HepG2 (cell line): Measurements from ENCODE around the gene SLC25A33. TPM values are rescaled to one million over a fixed set of nuclear protein-coding genes. Genes with fewer than 3 reads are reported as not detected.

Experiments used
- HCFC1 ChIP-seq: fragments of 150-350 bp; IDR thresholded peaks from 2 replicates; pipeline ENCODE4 v1.6.1; 2014; ENCODE audit warnings: low read depth, low read length
- TCF7 ChIP-seq: sonication (generic); IDR thresholded peaks from 2 replicates; pipeline ENCODE4 v1.6.1; 2016; ENCODE audit warnings: antibody characterized with exemption, low read depth
- XBP1 ChIP-seq: sonication (generic); formaldehyde crosslinking; IDR thresholded peaks from 2 replicates; pipeline ENCODE4 v1.5.0; 2020; ENCODE audit warnings: missing genetic modification reagents
- ZFAT ChIP-seq: sonication (generic); formaldehyde crosslinking; conservative IDR thresholded peaks from 2 replicates; pipeline ENCODE4 v1.8.1; 2023; ENCODE audit warnings: missing genetic modification reagents, inconsistent platforms
- ZNF10 ChIP-seq: sonication (generic); formaldehyde crosslinking; IDR thresholded peaks from 2 replicates; pipeline ENCODE4 v1.4.0; 2020; ENCODE audit warnings: mild to moderate bottlenecking, low read depth, missing genetic modification reagents, borderline replicate concordance
- ZNF382 ChIP-seq: sonication (generic); formaldehyde crosslinking; IDR thresholded peaks from 2 replicates; pipeline ENCODE4 v1.5.0; 2020; ENCODE audit warnings: missing genetic modification reagents, mild to moderate bottlenecking, borderline replicate concordance
- ZNF484 ChIP-seq: sonication (generic); formaldehyde crosslinking; IDR thresholded peaks from 2 replicates; pipeline ENCODE4 v1.5.1; 2020; ENCODE audit warnings: mild to moderate bottlenecking, low read depth, missing genetic modification reagents, borderline replicate concordance
- ZNF720 ChIP-seq: sonication (generic); formaldehyde crosslinking; IDR thresholded peaks from 2 replicates; pipeline ENCODE4 v1.4.0; 2020; ENCODE audit warnings: missing genetic modification reagents
- polyA plus RNA-seq, 8 experiments: library from polyadenylated mRNA; depleted of rRNA in 3 of 8; stranded (reverse) in 7 of 8; unstranded in 1 of 8; fragments of >200 nt; fragmentation: Illumina TruSeq in 4 of 8; extraction: Trizol in 4 of 8; gene quantifications; 2 replicates each; pipeline versions ENCODE4 v1.2.1 to v1.2.3, GENCODE V29; 2011 to 2016; ENCODE audit warnings: low read depth in 4 of 8, missing spikeins in 1 of 8, mixed read lengths in 1 of 8; ENCODE audit not compliant: insufficient read depth in 1 of 8
- total RNA-seq, 5 experiments: library from RNA; depleted of rRNA; stranded (reverse); fragments of >200 nt; fragmentation: Illumina TruSeq; extraction: Trizol; gene quantifications; 2 replicates each; pipeline ENCODE4 v1.2.3, GENCODE V29; 2016; ENCODE audit warnings: low read depth in 1 of 5
- TF ChIP-seq, protein P1 (sequence below): sonication (generic); formaldehyde crosslinking; IDR thresholded peaks from 2 replicates; pipeline ENCODE4 v1.4.0; 2020; ENCODE audit warnings: missing genetic modification reagents
- TF ChIP-seq, protein P2 (sequence below): sonication (generic); formaldehyde crosslinking; IDR thresholded peaks from 2 replicates; pipeline ENCODE4 v1.4.0; 2020; ENCODE audit warnings: missing genetic modification reagents, borderline replicate concordance
- TF ChIP-seq, protein P3 (sequence below): sonication (generic); formaldehyde crosslinking; IDR thresholded peaks from 2 replicates; pipeline ENCODE4 v1.4.0; 2020; ENCODE audit warnings: missing genetic modification reagents
- TF ChIP-seq, protein P4 (sequence below): sonication (generic); formaldehyde crosslinking; IDR thresholded peaks from 2 replicates; pipeline ENCODE4 v1.8.1; 2023; ENCODE audit warnings: mild to moderate bottlenecking, moderate library complexity, missing genetic modification reagents
- TF ChIP-seq, protein P5 (sequence below), 2 experiments: sonication (generic) in 1 of 2; formaldehyde crosslinking in 1 of 2; IDR thresholded peaks; 2 replicates each; pipeline versions ENCODE4 v1.4.0 to v1.6.1; 2018 to 2020; ENCODE audit warnings: missing genetic modification reagents in 2 of 2, borderline replicate concordance in 1 of 2, low read depth in 1 of 2, mild to moderate bottlenecking in 1 of 2, missing biosample characterization in 1 of 2

Gene SLC25A33
- total and polyA plus RNA-seq, 2 of the 13 experiments (the other 11 are each of a cell fraction or from before 2014, with no cell fraction given), result 15.4 to 50.3 TPM

DNA sequence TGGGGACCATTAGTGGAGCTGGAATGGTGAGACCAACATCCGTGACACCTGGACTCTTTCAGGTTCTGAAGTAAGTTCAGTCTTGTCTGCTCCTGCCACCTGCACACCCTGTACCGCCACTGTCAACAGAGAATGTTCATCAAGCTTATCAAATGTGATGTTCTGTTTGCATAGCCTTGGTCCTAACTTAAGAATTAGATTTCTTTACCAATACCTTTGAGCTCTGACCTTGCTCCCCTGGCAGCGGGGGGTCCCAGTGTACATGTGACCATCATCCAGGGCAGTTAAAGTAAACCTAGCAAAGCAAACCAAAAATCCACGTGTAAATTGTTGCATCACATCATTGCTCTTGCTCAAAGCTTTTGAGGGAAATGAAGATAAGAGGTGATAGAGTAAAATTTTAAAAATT lies 14.5 kb downstream of the SLC25A33 start (continued):
- TF ChIP-seq, protein P1, sequence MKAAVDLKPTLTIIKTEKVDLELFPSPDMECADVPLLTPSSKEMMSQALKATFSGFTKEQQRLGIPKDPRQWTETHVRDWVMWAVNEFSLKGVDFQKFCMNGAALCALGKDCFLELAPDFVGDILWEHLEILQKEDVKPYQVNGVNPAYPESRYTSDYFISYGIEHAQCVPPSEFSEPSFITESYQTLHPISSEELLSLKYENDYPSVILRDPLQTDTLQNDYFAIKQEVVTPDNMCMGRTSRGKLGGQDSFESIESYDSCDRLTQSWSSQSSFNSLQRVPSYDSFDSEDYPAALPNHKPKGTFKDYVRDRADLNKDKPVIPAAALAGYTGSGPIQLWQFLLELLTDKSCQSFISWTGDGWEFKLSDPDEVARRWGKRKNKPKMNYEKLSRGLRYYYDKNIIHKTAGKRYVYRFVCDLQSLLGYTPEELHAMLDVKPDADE (CRISPR knock-in tag), result no peak
- TF ChIP-seq, protein P2, sequence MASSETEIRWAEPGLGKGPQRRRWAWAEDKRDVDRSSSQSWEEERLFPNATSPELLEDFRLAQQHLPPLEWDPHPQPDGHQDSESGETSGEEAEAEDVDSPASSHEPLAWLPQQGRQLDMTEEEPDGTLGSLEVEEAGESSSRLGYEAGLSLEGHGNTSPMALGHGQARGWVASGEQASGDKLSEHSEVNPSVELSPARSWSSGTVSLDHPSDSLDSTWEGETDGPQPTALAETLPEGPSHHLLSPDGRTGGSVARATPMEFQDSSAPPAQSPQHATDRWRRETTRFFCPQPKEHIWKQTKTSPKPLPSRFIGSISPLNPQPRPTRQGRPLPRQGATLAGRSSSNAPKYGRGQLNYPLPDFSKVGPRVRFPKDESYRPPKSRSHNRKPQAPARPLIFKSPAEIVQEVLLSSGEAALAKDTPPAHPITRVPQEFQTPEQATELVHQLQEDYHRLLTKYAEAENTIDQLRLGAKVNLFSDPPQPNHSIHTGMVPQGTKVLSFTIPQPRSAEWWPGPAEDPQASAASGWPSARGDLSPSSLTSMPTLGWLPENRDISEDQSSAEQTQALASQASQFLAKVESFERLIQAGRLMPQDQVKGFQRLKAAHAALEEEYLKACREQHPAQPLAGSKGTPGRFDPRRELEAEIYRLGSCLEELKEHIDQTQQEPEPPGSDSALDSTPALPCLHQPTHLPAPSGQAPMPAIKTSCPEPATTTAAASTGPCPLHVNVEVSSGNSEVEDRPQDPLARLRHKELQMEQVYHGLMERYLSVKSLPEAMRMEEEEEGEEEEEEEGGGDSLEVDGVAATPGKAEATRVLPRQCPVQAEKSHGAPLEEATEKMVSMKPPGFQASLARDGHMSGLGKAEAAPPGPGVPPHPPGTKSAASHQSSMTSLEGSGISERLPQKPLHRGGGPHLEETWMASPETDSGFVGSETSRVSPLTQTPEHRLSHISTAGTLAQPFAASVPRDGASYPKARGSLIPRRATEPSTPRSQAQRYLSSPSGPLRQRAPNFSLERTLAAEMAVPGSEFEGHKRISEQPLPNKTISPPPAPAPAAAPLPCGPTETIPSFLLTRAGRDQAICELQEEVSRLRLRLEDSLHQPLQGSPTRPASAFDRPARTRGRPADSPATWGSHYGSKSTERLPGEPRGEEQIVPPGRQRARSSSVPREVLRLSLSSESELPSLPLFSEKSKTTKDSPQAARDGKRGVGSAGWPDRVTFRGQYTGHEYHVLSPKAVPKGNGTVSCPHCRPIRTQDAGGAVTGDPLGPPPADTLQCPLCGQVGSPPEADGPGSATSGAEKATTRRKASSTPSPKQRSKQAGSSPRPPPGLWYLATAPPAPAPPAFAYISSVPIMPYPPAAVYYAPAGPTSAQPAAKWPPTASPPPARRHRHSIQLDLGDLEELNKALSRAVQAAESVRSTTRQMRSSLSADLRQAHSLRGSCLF (CRISPR knock-in tag), result no peak
- TF ChIP-seq ZNF10 (CRISPR knock-in tag) (no peak), TCF7 (peak; percentile 95), ZNF382 (CRISPR knock-in tag) (no peak), ZFAT (CRISPR knock-in tag) (no peak), ZNF484 (no peak), XBP1 (peak; percentile 28; the same call in 1 of the 2 replicates), HCFC1 (no peak), ZNF720 (CRISPR knock-in tag) (no peak)
- TF ChIP-seq, protein P3, sequence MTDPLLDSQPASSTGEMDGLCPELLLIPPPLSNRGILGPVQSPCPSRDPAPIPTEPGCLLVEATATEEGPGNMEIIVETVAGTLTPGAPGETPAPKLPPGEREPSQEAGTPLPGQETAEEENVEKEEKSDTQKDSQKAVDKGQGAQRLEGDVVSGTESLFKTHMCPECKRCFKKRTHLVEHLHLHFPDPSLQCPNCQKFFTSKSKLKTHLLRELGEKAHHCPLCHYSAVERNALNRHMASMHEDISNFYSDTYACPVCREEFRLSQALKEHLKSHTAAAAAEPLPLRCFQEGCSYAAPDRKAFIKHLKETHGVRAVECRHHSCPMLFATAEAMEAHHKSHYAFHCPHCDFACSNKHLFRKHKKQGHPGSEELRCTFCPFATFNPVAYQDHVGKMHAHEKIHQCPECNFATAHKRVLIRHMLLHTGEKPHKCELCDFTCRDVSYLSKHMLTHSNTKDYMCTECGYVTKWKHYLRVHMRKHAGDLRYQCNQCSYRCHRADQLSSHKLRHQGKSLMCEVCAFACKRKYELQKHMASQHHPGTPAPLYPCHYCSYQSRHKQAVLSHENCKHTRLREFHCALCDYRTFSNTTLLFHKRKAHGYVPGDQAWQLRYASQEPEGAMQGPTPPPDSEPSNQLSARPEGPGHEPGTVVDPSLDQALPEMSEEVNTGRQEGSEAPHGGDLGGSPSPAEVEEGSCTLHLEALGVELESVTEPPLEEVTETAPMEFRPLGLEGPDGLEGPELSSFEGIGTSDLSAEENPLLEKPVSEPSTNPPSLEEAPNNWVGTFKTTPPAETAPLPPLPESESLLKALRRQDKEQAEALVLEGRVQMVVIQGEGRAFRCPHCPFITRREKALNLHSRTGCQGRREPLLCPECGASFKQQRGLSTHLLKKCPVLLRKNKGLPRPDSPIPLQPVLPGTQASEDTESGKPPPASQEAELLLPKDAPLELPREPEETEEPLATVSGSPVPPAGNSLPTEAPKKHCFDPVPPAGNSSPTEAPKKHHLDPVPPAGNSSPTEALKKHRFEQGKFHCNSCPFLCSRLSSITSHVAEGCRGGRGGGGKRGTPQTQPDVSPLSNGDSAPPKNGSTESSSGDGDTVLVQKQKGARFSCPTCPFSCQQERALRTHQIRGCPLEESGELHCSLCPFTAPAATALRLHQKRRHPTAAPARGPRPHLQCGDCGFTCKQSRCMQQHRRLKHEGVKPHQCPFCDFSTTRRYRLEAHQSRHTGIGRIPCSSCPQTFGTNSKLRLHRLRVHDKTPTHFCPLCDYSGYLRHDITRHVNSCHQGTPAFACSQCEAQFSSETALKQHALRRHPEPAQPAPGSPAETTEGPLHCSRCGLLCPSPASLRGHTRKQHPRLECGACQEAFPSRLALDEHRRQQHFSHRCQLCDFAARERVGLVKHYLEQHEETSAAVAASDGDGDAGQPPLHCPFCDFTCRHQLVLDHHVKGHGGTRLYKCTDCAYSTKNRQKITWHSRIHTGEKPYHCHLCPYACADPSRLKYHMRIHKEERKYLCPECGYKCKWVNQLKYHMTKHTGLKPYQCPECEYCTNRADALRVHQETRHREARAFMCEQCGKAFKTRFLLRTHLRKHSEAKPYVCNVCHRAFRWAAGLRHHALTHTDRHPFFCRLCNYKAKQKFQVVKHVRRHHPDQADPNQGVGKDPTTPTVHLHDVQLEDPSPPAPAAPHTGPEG (CRISPR knock-in tag), result no peak
- TF ChIP-seq, protein P4, sequence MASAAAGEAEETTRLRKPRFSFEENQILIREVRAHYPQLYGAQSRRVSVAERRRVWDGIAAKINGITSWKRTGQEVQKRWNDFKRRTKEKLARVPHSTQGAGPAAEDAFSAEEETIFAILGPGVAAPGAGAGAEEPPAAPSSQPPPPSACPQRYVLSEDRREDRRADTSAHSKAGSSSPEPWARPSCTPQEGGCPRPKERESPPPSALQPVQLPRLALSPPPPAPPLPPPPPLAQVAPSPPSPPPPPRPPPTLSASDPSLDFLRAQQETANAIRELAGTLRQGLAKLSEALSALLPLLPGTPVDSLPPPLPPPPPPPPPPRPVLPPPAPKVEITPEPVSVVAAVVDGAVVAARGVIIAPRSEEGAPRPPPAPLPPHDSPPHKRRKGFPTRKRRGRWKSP (CRISPR knock-in tag), result no peak; the same call in 1 of the 2 replicates
- TF ChIP-seq, protein P5, sequence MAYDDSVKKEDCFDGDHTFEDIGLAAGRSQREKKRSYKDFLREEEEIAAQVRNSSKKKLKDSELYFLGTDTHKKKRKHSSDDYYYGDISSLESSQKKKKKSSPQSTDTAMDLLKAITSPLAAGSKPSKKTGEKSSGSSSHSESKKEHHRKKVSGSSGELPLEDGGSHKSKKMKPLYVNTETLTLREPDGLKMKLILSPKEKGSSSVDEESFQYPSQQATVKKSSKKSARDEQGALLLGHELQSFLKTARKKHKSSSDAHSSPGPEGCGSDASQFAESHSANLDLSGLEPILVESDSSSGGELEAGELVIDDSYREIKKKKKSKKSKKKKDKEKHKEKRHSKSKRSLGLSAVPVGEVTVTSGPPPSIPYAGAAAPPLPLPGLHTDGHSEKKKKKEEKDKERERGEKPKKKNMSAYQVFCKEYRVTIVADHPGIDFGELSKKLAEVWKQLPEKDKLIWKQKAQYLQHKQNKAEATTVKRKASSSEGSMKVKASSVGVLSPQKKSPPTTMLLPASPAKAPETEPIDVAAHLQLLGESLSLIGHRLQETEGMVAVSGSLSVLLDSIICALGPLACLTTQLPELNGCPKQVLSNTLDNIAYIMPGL (CRISPR knock-in tag; IDR thresholded peaks at IDR 0.05; ENCODE audit: borderline replicate concordance in 1 of 2, low read depth in 1 of 2), result peak in 1 of 2 experiments; percentile 42; a peak in 1 of 4 replicates
